A673 (cell line): ENCODE results near the gene RXRB. TPM values are rescaled to one million over a fixed set of nuclear protein-coding genes. Genes with fewer than 3 reads are reported as not detected.

Source experiments
- BruUV-seq: library from RNA; stranded (reverse); fragments of 400-500 nt; replicated peaks from 2 replicates; lab custom pipeline; 2021; lab: Mats Ljungman, UMichigan
- CTCF ChIA-PET: fragments of 300-600 bp; sonication (Branson Sonifier 250); formaldehyde crosslinking; loops from one replicate; lab custom pipeline; 2022; ENCODE audit warnings: antibody characterized with exemption; lab: Charles Lee
- POLR2A ChIA-PET: fragments of 300-600 bp; sonication (Branson Sonifier 250); formaldehyde crosslinking; loops from one replicate; lab custom pipeline; 2022; ENCODE audit warnings: antibody characterized with exemption; ENCODE audit not compliant: low non-redundant PET; lab: Charles Lee
- DNase-seq: peaks from one replicate; pipeline ENCODE4 v3.0.0-alpha.2; 2015; ENCODE audit warnings: low spot score
- H3K27ac ChIP-seq: fragments of 200-600 bp; sonication (generic); 2 replicates; pipeline ENCODE4 v1.5.1; 2016; ENCODE audit warnings: mixed run types, low read depth, mild to moderate bottlenecking, mixed read lengths, antibody characterized with exemption, low read length; ENCODE audit not compliant: poor library complexity, severe bottlenecking
- H3K27me3 ChIP-seq: fragments of 200-600 bp; sonication (generic); replicated peaks from 2 replicates; pipeline ENCODE4 v1.6.1; 2017; ENCODE audit warnings: mixed run types, low read depth, mild to moderate bottlenecking, mixed read lengths, antibody characterized with exemption, low read length; ENCODE audit not compliant: insufficient read depth, poor library complexity
- H3K36me3 ChIP-seq: fragments of 200-600 bp; sonication (generic); 2 replicates; pipeline ENCODE4 v1.6.1; 2016; ENCODE audit warnings: mixed run types, mild to moderate bottlenecking, mixed read lengths, antibody characterized with exemption, low read length; ENCODE audit not compliant: insufficient read depth, poor library complexity, severe bottlenecking
- H3K4me1 ChIP-seq: fragments of 200-600 bp; sonication (generic); 2 replicates; pipeline ENCODE4 v1.6.1; 2017; ENCODE audit warnings: mixed run types, mild to moderate bottlenecking, mixed read lengths, antibody characterized with exemption, low read length; ENCODE audit not compliant: insufficient read depth, poor library complexity, severe bottlenecking
- H3K4me3 ChIP-seq: fragments of 200-600 bp; sonication (generic); 2 replicates; pipeline ENCODE4 v1.5.1; 2016; ENCODE audit warnings: low read depth, mixed run types, mild to moderate bottlenecking, mixed read lengths, low read length; ENCODE audit not compliant: poor library complexity, severe bottlenecking
- H3K9me3 ChIP-seq: fragments of 200-600 bp; sonication (generic); 2 replicates; pipeline ENCODE4 v1.6.1; 2016; ENCODE audit warnings: mixed run types, low read depth, mild to moderate bottlenecking, mixed read lengths, antibody characterized with exemption, low read length; ENCODE audit not compliant: poor library complexity, severe bottlenecking
- CTCF ChIP-seq: fragments of 300-800, 200-600 bp; sonication (generic); conservative IDR thresholded peaks from 2 replicates; pipeline ENCODE4 v1.5.1; 2017; ENCODE audit warnings: low read depth, mild to moderate bottlenecking, antibody characterized with exemption, low read length, moderate library complexity, mixed read lengths
- EZH2 ChIP-seq: fragments of 200-600 bp; sonication (generic); IDR thresholded peaks from 2 replicates; pipeline ENCODE4 v1.6.1; 2017; ENCODE audit warnings: borderline replicate concordance, low read depth, mild to moderate bottlenecking, mixed read lengths, antibody characterized with exemption, low read length; ENCODE audit not compliant: poor library complexity, severe bottlenecking
- intact Hi-C: fragments of 100-400 bp; cut with micrococcal nuclease; formaldehyde crosslinking; loops from one replicate; pipeline ENCODE4 v1.10.0; 2022; ENCODE audit not compliant: unreplicated experiment
- total RNA-seq: library from RNA; stranded (reverse); gene quantifications from 2 replicates; pipeline ENCODE4 v1.2.3, GENCODE V29; 2021

Gene RXRB
- total RNA-seq, 1 experiment from 2014 or later = 43.6 TPM

- no peak overlapping the region for H3K4me3 ChIP-seq
- intact Hi-C loops = no loop called here
- H3K4me1 ChIP-seq = no peaks in the 10 kb centered on the region
- no peaks in the 10 kb centered on the region for H3K36me3 ChIP-seq
- BruUV-seq = no TSS peak
- no peaks in the 10 kb centered on the region for H3K27me3 ChIP-seq
- no peak overlapping the region for H3K27ac ChIP-seq
- no peaks in the 10 kb centered on the region for H3K9me3 ChIP-seq
- DNase-seq = no peak
- CTCF ChIA-PET = no interaction called here
- POLR2A ChIA-PET = no interaction called here
- TF ChIP-seq EZH2 (no peak), CTCF (no peak)
Observed at GRCh38 chr6:33175436-33176069, 24.9 kb downstream of the RXRB start.

GRCh38 chr6:33174784-33175183, 25.7 kb downstream of the RXRB start:
- no peak for DNase-seq
- no peak overlapping the region for H3K4me3 ChIP-seq
- no peaks in the 10 kb centered on the region for H3K27me3 ChIP-seq
- no peaks in the 10 kb centered on the region for H3K36me3 ChIP-seq
- intact Hi-C loops = no loop called here
- BruUV-seq = no TSS peak
- no peaks in the 10 kb centered on the region for H3K9me3 ChIP-seq
- no peaks in the 10 kb centered on the region for H3K4me1 ChIP-seq
- ChIA-PET CTCF (interaction anchor here (0.6 kb wide), 2 partner anchors 47 to 190 kb away, joined by 4 to 5 read pairs; no protein-coding TSS in a partner anchor), POLR2A (no interaction called here)
- TF ChIP-seq CTCF (no peak), EZH2 (no peak)
- no peak overlapping the region for H3K27ac ChIP-seq

- DNase-seq = no peak
Observed at GRCh38 chr6:33173535-33174180, 26.8 kb downstream of the RXRB start.

More at GRCh38 chr6:33173535-33174180, 26.8 kb downstream of the RXRB start:
- no TSS peak for BruUV-seq
- no peak for TF ChIP-seq CTCF
- TF ChIP-seq EZH2 = no peak
- no peaks in the 10 kb centered on the region for H3K9me3 ChIP-seq
- no peaks in the 10 kb centered on the region for H3K36me3 ChIP-seq
- H3K27me3 ChIP-seq = no peaks in the 10 kb centered on the region
- H3K4me3 ChIP-seq = no peak overlapping the region
- POLR2A ChIA-PET = no interaction called here
- intact Hi-C loops = no loop called here
- CTCF ChIA-PET = interaction anchor here (1.2 kb wide), 1 partner anchor 241 kb away, joined by 3 read pairs; no protein-coding TSS in a partner anchor
- H3K27ac ChIP-seq = no peak overlapping the region
- H3K4me1 ChIP-seq = no peaks in the 10 kb centered on the region
